ENCODE results near the gene GET4.
"Not testable (repeated sequence)": the region's sequence is repeated elsewhere in the genome, so short reads cannot be mapped to it uniquely, and the experiment has no call there.

GET4 gene

DNA sequence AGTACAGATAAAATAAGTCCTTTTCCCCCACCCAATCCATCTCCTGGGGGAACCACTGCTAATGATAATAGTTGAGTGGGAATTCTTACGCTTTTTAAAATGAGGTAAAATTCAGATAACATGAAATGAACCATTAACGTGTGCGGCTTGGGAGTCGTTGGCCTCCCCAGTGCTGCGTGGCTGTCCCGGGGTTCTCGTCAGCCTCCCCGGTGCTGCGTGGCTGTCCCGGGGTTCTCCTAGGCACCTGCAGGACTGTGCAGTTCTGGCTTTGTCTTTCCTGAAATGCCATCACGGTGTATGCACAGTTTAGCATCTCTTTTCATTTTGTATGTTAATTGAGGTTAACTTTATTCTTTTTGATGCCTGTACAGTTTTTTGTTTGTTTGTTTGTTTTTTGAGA, 30.6 kb upstream of the GET4 start:
- no peak for DNase-seq

DNA sequence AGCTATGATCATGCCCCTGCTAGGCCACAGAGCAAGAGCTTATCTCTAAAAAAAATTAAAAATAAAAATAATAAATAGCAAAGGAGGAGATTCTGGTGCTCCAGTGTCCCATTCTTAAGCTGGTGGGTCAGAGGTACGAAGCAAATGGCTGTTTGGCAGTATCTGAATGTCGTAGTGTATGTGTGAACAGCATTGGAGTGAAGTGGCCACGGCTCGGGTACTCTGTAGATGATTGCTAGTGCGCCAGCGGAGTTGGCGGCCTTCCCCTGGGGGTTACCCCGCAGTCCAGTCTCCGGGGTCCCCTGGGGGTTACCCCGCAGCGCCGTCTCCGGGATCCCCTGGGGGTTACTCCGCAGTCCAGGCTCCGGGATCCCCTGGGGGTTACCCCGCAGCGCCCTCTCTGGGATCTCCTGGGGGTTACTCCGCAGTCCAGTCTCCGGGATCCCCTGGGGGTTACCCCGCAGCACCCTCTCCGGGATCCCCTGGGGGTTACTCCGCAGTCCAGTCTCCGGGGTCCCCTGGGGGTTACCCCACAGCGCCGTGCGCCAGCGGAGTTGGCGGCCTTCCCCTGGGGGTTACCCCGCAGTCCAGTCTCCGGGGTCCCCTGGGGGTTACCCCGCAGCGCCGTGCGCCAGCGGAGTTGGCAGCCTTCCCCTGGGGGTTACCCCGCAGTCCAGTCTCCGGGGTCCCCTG, 29.2 kb upstream of the GET4 start:
- not testable (repeated sequence) for DNase-seq

DNA sequence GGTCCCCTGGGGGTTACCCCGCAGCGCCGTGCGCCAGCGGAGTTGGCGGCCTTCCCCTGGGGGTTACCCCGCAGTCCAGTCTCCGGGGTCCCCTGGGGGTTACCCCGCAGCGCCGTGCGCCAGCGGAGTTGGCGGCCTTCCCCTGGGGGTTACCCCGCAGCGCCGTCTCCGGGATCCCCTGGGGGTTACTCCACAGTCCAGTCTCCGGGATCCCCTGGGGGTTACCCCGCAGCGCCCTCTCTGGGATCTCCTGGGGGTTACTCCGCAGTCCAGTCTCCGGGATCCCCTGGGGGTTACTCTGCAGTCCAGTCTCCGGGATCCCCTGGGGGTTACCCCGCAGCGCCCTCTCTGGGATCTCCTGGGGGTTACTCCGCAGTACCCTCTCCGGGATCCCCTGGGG, 28.6 kb upstream of the GET4 start:
- DNase-seq: not testable (repeated sequence)

DNA sequence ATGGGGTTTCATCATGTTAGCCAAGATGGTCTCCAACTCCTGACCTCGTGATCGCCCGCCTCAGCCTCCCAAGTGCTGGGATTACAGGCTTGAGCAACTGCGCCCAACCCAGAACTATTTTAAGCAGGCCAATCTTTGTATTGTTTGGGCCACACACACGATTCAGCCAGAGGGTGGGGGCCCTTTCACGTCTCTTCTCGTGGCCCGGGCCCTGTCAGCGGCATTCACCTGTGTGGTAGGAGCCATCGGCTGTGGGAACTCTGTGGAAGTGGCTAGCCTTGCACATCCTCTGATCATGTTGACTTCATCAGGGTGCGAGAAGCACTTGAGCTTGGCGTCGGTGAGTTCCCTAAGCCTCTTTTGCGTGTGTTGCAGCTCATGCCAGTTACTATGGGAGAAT, 27.2 kb upstream of the GET4 start:
- DNase-seq: no peak

DNA sequence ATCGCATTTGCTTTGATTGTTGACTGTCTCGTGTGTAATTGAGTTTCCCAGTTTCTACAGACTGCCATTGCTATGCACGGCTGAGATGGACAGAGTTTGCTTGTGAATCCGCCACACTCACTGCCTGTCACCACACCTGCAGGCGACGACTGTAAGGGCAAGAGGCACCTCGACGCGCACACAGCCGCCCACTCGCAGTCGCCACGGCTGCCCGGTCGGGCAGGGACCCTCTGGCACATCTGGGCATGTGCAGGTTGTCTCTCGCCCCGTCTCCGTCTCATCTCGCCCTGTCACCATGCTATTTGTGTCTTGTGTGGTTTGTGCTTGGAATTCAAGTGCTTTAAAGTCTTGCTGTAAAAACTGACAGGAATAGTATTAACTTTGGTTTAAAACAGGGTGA, 26.6 kb upstream of the GET4 start:
- no peak for DNase-seq

DNA sequence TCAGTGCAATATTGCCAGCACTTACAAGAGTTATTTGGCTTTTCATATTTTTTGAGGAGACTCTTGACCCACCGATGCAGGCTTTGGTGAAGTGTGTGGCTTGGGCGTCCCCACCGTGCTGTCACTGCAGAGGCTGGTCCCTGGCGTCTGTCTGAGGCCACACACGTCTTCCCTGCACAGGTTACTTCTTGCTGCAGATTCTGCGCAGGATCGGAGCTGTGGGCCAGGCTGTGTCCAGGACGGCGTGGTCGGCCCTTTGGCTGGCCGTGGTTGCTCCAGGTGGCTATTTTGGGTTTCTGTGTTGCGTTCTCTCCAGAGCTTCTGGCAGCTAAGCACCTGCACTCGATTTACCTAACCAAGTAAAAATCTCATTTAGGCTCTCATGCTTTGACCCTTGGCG, 25.1 kb upstream of the GET4 start:
- DNase-seq: no peak

DNA sequence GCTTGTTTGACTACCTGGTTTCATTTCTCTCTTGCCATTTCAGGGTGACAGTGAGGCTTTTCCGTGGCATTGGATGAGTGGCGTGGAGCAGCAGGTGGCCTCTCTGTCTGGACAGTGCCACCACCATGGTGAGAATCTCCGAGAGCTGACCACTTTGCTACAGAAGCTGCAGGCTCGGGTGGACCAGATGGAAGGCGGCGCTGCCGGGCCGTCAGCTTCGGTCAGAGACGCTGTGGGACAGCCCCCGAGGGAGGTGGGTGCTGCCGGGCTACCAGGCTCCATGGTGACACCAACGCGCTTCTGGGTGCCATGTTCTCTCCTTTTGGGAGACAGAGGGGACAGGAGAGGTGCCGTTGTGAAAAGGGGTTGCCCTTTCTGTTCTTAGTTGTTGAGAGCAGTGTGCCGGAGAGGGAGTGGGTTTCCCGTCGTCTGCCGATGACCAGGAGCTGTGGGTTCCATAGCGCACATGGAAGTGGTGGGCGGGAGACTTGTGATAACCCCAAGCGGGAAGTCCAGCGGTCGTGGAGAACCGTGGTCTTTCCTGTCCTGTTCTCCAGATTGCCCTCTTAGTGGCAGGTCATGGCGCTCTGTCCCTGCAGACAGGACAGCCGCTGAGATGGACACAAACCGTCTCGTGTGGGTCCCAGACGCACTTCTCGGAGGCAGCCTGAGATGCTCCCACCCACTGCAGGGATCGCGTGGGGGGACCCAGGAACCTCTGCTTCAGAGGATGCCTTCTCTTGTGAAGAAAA, 22.8 kb upstream of the GET4 start:
- DNase-seq: no peak

DNA sequence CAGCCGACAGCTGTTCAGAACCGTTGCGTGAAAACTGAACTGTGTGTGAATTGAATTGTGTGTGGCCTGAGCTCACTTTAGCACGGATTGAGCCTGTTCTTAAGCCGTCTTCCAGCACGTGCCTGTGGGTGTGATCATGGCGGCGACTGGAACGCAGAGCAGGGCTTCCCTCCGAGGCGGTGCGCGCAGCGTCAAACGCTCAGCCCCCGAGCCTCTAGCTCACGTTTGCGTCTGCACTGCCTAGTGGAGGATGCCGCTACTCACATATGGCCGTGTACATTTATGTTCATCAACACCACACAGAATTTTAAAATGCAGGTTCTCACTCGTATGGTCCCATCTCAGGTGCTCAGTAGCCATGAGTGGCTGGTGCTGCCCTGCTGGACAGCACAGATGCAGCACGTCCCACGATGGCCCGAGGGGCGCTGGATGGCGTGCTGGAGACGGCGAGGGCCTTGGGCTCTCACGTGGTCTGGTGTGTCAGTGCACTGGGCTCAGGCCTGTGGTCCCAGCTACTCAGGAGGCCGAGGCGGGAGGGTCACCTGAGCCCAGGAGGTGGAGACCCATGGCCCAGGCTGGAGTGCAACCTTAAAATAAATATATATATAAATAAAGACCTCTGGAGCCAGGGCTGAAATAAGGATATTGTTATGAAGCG, 22.1 kb upstream of the GET4 start:
- no peak for DNase-seq

DNA sequence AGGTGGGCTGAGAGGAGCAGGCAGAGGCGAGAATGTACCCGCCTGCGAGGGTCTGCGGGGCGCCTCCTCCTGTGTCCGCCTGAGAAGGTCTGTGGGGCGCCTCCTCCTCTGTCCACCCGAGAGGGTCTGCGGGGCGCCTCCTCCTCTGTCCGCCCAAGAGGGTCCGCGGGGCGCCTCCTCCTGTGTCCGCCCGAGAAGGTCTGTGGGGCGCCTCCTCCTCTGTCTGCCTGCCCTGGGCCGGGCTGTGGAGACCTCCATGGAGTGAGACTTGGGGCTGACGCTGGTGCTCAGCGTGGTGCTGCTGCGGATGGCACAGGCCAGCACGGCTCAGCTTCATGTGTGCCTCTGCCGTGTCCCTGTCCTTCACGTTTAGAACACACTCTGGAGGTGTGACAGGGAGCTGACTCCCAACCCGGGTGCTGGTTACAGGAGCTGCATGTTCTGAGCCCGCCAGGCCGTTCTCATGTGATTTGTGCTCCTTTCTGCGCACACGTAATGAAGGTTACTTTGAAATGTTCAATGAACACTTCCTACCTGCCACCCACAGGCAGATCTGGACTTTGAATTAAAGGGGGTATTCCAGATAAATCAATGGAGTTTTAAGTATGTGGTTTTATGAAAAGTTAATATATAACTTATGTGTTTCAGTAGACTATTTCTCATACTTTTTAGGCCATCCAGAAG, 20.5 kb upstream of the GET4 start:
- DNase-seq: no peak

DNA sequence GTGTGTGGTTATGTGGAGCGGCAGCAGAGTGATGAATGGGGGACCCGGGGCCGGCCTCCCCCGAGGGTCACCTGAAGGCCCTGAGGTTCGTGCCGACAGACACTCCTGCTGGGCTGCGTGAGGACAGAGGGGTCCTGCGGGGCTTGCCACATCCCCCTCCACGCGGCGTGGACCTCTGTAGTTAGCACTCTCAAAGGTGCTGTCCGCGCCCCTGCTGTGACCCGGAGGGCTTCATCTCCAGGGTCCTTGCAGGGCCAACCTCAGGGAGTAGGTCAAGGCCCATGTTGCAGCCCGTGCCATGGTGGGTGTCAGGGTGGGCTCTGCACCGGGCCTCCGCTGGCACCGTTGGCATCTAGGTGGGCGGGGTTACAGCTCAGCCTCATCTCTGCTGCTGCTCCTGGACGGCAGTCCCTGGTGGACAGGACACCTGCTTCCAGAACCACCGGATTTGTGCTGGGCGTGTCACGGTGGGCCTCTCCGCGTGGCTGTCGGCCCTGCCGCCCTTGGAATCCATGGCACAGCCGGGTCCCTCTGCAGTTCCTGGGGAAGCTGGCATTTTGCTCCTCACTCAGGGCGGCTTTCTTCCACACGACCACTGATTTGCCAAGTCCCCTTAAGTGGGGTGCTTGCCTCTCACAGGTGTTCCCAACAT, 19.8 kb upstream of the GET4 start:
- no peak for DNase-seq

DNA sequence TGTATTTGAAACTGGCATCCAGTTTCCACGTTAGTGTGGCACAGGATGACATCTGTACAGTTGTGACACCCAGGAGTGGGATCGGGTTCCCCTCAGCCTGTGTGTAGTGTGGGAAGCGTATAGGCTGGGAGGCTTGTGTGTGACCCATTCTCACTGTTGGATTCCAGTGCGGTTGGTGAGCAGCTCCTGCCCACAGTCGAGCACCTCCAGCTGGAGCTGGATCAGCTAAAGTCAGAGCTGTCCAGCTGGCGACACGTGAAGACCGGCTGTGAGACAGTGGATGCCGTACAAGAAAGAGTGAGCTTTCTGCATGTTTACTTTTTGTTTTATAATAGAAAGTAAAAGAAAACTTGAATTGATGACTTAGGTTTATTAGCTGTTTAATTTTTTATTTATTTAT, 18.7 kb upstream of the GET4 start:
- no peak for DNase-seq

DNA sequence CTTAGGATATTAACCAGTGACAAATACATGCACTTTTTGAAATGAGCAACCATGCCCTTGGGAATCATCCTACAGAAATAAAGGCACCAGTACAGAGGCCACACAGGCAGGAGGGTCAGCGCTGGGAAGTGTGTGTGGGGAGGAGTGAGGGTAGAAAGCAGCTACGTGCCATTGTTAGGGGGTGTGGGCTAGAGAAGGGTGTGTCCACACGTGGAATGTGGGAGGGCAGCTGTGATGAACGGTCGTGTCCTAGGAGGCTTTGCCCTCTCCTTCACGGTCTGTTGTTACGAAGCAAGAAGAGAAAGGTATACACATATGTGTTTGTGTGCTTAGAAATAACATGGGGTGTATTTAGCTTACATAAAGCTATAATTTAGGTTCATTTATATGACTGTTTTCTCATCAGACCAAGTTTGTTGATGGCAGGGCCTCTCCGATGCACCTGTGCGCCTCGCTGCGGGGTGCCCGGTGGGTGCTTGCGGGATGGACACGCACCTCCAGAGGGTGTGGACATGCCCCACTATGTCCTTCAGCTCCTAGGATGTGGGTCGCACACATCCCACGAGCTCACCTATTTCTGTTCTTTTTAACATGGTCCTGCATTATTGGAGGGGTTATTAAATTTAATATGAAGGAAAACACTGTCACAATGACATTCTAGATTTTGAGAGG, 16.9 kb upstream of the GET4 start:
- no peak for DNase-seq

DNA sequence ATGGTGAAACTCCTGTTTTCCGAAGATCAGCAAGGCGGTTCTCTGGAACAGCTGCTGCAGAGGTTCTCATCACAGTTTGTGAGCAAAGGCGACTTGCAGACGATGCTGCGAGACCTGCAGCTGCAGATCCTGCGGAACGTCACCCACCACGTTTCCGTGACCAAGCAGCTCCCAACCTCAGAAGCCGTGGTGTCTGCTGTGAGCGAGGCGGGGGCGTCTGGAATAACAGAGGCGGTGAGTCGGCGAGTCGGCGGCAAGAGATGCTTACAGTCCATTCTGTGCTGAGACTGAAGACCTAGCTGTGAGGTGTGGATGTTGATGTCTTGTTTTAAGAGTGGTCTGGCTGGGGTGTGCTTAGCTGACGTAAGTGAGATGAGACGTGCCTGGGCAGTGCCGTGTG, 16.2 kb upstream of the GET4 start:
- no peak for DNase-seq

DNA sequence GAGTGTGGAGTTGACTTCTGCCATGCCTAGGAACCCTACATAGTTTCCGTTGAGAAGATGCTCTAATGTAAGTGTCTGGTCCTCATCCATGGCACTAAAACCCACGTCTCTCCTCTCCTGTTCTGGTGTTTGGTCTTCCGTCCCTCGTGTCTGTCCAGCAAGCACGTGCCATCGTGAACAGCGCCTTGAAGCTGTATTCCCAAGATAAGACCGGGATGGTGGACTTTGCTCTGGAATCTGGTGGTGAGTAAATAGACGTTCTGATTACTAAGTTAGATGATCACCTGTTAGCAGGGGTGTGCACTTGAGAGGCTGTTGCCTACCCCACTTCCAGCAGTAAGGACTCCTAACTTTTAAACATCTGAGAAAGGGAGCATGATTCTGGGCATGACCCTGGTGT, 15.1 kb upstream of the GET4 start:
- no peak for DNase-seq

DNA sequence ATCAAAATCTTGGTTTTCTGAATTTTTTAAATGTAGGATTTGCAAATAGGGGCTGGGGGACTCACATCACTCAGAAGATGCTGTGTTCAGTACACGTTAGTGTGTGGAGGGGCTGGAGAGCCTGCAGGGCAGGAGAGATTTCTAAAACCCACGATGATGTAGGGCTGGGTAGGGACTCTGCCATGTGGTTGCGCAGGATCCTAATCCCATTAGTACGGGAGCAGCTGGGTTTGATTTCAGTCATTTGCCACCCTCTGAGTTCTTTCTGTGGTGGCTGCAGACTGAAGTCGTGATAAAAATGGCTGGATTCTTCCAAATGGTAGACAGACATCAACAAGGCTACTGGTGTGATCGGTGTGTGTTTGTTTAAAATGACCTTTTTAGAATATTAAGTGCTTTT, 14.2 kb upstream of the GET4 start:
- no peak for DNase-seq

DNA sequence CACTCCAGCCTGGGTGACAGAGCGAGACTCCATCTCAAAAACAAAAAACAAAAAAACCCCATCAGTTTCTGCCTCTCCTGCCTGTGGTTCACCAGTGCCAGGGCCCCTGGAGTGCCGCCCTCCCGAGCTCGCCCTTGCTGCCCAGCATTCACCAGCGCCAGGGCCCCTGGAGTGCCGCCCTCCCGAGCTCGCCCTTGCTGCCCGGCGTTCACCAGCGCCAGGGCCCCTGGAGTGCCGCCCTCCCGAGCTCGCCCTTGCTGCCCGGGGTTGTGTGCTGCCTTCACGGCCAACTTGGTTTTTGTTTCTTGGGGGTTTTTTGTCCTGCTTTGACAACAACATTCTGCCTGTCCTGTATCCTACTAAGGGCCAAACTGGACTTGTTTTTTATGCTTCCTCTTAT, 13.2 kb upstream of the GET4 start:
- no peak for DNase-seq

DNA sequence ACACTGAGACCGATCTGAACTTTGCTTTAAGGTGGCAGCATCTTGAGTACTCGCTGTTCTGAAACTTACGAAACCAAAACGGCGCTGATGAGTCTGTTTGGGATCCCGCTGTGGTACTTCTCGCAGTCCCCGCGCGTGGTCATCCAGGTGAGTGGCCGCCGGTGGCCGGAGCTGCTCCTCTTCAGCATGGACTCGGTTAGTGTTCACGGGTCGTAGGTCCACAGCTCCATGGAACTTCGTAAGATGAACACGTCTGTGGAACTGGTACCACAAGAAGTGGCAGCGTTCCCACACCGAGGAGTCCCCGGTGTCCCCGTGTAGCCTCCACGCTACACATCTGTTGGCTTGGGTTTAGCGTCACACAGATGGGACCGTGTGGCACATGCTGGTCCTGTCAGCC, 10.4 kb upstream of the GET4 start:
- DNase-seq: no peak

DNA sequence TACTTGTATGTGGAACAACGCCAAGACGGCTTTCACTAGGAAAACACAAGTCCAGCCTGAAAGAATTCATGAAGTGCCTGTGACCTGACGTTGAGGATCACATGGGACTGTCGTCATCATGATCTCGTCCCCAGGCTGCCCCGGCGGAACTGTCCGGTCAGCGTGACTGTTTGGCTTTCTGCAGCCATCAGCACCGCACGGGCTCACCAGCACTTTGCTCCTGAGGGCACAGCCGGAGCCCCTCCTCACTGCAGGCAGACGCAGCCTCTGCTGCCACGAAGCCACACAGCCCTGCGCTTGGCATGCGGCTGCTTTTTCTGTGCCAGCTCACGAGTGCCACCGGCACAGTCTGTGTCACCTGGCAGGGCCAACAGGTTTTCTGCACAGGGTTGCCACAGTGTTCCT, 9.4 kb upstream of the GET4 start:
- no peak for DNase-seq

DNA sequence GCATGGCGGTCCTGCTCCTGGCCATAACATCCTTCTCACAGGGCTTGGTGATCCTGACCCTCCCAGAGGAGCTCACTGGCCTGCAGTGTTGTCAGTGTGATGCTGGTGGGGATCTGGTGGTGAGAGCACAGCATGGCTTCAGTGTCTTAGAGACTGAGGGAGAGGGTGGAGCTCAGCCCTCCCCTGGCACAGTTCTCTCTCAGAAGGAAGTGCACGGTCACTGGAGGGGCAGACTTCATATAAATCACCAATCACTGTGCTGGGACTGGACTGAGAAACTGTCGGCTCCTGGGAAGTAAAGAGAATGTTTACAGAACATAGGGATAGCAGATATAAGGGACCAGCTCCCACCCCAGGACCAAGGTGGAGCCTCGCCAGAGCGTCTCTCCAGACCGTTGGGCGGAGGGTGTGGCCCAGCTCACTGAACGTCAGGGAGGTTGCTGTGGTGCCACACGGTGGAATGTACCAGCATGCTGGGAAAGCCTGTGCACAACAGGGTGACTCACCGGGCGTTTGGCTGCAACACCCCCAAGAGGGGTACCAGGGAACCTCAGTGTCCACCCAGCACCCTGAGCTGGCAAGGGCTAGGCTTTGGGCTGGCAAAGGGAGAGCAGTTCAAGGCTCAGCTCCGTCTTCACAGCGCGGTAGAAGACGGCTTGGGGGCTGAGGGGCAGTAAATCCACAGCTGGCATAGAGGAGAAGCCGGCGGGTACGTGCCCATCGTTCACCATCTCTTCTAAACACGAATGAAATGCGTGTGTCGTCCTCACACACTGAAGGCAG, 8.8 kb upstream of the GET4 start:
- DNase-seq: no peak

DNA sequence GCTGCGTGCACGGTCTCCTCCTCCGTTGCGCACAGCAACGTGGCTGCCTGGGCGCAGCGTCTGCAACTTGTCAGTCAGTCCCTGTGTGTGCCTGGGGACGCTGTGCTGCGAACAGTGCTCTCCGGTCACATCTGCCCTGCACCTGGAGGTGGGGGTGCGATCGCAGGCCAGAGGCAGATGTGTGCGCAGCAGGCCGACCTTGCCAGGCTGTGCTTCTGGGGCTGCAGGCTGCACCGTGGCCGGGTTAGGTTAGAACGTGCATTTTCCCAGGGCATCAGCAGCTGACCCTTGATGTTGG, 8.2 kb upstream of the GET4 start:
- DNase-seq: no peak

DNA sequence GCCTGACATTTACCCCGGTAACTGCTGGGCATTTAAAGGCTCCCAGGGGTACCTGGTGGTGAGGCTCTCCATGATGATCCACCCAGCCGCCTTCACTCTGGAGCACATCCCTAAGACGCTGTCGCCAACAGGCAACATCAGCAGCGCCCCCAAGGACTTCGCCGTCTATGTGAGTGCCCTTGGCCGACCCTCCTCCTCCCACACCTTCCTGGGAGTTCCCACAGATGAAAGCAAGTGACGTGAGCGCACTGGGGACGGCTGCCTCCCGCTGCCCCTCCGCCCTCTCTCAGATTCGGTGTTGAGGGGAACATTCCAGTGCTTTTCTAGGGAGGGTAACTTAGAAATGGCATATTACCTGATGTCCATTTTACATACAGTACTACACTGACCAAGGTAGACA, 7.0 kb upstream of the GET4 start:
- DNase-seq: no peak

DNA sequence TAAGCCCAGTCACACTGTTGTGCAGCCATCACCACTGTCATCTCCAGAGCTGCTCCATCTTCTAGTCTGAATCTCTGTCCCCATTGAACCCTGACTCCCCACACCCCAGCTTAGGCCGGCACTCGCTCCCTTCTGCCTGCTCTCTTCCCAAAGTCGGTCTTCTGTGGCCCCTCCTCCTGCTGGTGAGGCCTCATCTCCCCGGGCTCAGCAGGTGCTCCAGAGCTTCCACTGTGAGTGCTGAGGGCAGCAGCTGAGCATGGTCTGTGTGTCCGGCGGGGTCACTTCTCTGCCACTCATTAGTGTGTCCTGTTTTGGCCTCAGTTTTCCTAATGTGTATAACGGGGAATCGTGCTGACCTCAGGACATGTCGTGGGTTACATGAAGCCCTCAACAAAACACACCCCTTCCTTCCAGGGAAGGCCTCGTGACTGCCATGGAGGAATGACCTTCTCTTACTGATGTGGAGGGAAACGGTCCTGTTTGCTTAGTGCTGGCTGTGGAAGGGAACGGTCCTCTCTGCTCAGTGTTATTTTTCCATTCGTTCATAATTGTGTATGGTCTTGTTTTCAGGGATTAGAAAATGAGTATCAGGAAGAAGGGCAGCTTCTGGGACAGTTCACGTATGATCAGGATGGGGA, 4.3 kb upstream of the GET4 start:
- no peak for DNase-seq

Measured in activated CD4-positive, alpha-beta T cell treated with anti-CD3 and anti-CD28 coated beads, Interleukin-2, amount 50 U/mL, for 16 hours (primary cell).